Neural cell (in vitro differentiated cells): Measurements from ENCODE around the gene MCFD2.

Experiments
- CTCF ChIP-seq: fragments of 450-650 bp; IDR thresholded peaks from 2 replicates; pipeline ENCODE4 v1.5.1; 2014; ENCODE audit warnings: antibody characterized with exemption, mild to moderate bottlenecking, moderate library complexity; ENCODE audit not compliant: poor library complexity, severe bottlenecking
- EZH2 ChIP-seq: fragments of 200-600, 300-800 bp; shearing (Covaris generic), sonication (generic); IDR thresholded peaks from 2 replicates; pipeline ENCODE4 v1.6.1; 2014; ENCODE audit warnings: antibody characterized with exemption, low read length, borderline replicate concordance, mild to moderate bottlenecking; ENCODE audit not compliant: insufficient read depth, poor library complexity, severe bottlenecking
- POLR2AphosphoS5 ChIP-seq: IDR thresholded peaks from 2 replicates; pipeline ENCODE4 v1.6.1; 2012
- RAD21 ChIP-seq: fragments of 450-650 bp; conservative IDR thresholded peaks from 2 replicates; pipeline ENCODE4 v1.6.1; 2014; ENCODE audit warnings: antibody characterized with exemption, mild to moderate bottlenecking, moderate library complexity
- SMC3 ChIP-seq: fragments of 450-650 bp; conservative IDR thresholded peaks from 2 replicates; pipeline ENCODE4 v1.6.1; 2014; ENCODE audit warnings: antibody characterized with exemption, mild to moderate bottlenecking, moderate library complexity; ENCODE audit not compliant: poor library complexity
- TAF1 ChIP-seq: IDR thresholded peaks from 2 replicates; pipeline ENCODE4 v1.6.1; 2012; ENCODE audit warnings: low read depth

- no peak for TF ChIP-seq CTCF
- no peak for TF ChIP-seq POLR2AphosphoS5
- TF ChIP-seq TAF1: no peak
- no peak for TF ChIP-seq RAD21
- no peak for TF ChIP-seq EZH2
- TF ChIP-seq SMC3: no peak
Measured at GRCh38 chr2:46929612-46930011, 14.0 kb upstream of the MCFD2 start.
